ENCODE results near the gene LCN15.
A peak's percentile ranks its signal among the peaks of the same experiment; 100 is the strongest.

LCN15 gene

GRCh38 chr9:136754059-136754572 is 10.2 kb downstream of the LCN15 start:
- peak; percentile 42 for DNase-seq

DNA sequence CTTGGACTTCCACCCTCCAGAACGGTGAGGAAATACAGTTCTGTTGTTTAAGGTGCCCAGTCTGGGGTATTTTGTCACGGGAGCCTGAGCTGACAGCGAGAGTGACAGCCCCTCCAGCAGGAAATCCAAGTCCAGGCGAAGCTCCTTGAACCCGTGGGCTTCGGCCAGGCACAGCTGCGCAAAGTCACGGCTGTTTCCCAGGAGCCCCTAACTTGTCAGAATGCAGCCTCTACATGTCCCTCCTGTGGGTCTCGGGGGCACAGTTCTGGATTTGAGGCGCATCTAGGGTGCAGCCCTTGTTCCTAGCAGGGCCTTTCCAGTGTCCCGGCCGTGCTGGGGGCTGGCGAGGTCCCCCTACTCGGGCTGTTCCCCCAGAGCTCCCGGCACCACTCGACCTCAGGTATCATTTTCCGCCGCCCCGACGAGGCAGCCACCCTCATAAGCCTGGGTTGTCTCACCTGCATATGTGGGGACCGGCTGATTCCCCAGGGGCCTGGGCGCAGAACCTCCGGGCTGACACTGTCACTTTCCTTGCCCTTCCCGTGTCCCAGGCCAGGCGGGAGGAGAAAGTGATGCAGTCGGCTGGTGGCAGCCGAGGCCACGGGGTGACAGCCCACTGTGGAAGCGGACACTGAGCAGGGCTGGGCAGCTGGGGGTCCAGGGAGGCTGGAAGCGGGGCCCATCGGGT is 10.8 kb downstream of the LCN15 start:
- no peak for DNase-seq

GRCh38 chr9:136751814-136752213 is 12.5 kb downstream of the LCN15 start:
- DNase-seq = no peak

DNA sequence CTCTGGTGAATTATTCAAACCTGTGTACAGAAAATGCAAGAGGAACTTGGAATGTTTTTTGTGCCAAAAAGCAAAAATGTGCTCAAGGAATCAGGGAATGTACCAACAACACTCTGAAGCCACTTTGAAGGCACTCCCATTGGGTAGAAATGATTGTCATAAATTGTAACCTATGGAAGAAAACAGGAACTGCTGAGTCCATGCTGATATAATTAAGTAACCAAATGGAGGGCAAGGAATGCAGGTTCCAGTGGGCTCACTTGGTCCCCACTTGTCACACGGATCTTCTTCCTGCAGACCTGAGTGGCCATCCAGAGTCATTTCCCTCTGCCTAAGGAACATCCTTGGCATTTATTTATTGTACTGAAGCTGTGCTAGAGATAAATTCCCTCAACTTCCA is 13.1 kb downstream of the LCN15 start:
- DNase-seq = no peak

DNA sequence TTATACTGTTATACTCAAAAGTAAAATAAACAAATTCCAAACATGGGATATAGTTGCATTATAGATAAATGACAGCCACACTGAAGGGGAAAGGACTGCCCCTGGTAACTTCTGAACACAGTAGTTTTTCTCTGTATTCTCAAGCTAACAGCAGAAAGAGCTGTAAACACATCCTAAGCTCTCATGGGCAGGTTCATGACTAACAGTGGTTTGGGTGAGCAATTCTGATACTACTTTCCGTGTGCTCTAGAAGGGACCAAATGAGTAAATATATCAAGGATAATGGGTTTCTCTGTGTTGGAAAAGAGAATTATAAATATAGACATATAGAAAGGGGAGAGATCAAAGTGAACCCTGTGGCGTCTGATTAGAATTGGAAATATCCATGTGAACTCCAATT is 13.8 kb downstream of the LCN15 start:
- no peak for DNase-seq

DNA sequence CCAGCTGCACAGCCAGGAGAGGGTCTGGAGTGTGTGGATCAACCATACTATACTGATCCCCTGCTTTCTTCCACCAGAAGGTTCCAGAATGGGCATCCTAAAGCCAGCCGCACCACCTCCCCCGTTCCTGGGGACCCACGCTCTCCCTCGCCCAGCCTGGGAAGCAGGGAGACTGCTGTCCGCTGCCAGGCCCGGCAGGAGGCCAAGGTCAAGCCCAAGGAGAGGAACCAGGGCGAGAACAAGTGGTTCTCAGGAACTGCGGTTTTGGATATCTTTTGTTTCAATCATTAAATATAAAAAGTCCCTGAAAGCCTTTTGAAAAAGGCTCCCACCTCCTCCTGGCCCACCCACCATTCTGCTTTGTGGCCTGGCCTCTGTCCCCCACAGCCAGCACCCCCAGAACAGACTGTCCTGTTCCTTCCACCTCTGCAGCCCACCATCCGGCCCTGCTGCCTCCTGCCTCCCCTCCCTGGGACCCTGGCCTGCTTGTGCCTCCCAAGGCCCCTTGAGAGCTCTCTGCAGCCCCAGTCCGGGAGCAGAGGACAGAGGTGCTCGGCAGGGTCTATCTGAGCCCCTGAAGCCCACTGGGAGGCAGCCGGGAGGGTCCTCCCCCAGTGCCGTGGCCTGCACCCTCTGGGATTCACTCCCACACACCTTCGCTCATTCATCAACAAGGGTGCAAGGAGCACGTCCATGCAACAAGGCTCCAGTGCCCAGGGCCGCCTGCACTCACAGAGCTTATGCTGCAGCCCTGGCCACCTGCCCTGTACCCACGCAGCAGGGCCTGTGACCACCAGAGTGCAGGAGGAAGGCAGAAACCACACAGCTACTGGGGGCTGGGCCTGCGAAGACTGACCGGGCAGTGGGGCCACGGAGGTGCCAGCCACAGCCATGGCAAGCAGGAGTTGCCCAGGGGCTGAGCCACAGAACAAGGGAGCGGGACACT is 15.4 kb downstream of the LCN15 start:
- no peak for DNase-seq

DNA sequence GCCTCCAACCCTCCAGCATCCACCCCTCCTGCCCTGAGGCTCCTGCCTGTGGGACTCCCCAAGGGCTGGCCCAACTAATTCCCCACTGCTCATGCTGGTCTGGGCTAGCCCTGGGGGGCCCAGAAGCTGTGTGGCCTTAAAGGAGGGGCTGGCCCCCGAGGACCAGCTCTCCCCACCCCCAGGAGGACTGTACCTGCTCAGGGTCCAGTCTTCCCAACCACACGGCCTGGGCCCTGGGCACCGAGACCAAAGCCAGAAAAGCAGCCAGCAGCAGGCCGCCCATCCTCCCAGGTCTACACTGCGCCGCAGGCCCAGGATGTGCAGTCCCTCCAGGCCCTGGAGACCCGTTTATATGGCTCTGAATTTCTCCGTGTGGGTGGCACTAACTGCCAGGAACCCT is 16.1 kb downstream of the LCN15 start, which contains the start of gene LCN6:
TSS of gene LCN6 (minus strand) at position 325 of the 400 bp plus-strand sequence. CDS start at position 283, 42 bp downstream.
- DNase-seq = no peak

GRCh38 chr9:136747161-136748060 is 16.9 kb downstream of the LCN15 start:
- DNase-seq = no peak

GRCh38 chr9:136746621-136747020 is 17.7 kb downstream of the LCN15 start:
- no peak for DNase-seq

- DNase-seq = no peak
Measured at GRCh38 chr9:136746155-136746490, 18.2 kb downstream of the LCN15 start.

DNA sequence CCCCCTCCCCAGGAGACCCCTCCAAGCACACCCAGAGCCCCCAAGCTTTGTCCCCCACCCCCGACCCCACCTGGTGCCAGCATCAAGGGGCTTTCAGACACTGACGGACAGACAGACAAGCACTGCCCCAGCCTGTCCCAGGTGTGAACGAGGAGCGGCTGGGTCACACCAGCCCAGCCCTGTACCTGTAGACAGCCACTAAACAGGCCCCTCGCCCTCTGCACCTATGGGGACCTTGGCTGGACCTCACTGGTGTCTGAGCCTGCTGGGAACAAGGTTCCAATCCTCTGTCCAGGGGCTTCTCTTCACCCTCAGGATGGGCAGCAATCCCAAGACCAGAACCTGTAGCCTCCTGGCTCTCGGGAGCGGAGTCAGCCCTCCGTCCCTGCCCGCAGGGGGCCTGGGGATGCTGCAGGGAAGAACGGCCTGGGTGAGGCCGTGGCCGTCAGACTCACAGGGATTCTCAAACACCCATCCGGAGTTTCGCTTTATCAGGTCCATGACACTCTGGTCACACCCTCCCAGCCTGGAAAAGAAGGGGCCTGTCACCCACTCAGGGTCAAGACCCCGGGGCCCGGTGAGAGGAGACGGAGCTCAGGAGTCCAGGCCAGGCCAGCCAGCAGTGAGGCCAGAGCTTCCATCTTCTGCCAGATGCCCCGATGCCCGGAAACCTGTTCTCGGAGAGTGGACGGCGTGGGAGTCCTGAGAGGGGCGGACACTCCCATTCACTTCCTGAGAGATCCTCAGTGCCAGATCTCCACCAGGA is 18.7 kb downstream of the LCN15 start:
- no peak for DNase-seq

- no peak for DNase-seq
Measured at GRCh38 chr9:136744773-136745172, 19.5 kb downstream of the LCN15 start.

- DNase-seq = no peak
Measured at GRCh38 chr9:136743639-136744211, 20.6 kb downstream of the LCN15 start.

- DNase-seq = peak; percentile 69
Measured at GRCh38 chr9:136742591-136743391, 21.5 kb downstream of the LCN15 start, which contains the start of gene LCN10. TSS of gene LCN10 (minus strand) at chr9:136742940. CDS start at chr9:136742903, 37 bp downstream.

- no peak for DNase-seq
Measured at GRCh38 chr9:136741883-136742571, 22.3 kb downstream of the LCN15 start.

DNA sequence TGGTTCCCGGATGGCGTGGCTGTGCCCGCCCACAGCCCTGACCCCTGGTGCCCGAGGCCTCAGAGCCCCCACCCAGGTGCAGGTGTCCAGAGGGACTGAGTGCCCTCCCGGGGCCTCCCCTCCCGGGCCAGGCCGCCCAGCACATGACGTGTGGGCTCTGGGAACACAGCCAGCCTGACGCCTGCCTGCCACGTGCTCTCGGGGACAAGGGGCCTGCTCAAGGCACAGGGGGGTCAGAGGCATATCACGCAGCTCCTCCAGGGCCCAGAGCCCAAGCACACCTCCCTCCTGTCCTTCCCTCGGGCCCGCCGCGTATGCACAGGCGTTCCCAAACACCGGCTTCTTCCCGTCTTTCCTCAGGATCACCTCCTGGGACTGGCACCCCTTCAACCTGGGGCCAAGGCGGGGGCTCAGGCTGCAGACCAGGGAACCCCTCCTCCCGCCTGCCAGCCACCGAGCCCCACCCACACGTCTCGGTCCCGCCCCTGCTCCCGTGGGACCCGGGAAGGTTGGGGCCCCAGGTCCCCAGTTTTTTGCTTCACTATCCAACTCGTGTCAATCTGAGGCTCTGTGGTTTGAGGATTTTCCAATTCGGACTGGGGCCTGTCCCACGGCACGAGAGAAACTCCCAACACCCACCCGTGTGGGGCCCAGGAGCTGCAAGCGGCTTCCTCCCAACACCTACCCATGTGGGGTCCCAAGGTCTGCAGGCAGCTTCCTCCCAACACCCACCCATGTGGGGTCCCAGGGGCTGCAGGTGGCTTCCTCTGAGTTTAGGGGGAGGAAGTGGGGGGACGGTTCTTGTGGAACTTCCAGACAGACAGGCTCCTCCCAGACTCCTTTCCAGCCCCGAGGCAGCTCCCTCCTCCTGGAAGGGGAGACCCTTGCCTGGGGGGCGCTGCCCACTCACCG is 23.1 kb downstream of the LCN15 start:
- no peak for DNase-seq

- no peak for DNase-seq
Measured at GRCh38 chr9:136740491-136740890, 23.8 kb downstream of the LCN15 start.

DNA sequence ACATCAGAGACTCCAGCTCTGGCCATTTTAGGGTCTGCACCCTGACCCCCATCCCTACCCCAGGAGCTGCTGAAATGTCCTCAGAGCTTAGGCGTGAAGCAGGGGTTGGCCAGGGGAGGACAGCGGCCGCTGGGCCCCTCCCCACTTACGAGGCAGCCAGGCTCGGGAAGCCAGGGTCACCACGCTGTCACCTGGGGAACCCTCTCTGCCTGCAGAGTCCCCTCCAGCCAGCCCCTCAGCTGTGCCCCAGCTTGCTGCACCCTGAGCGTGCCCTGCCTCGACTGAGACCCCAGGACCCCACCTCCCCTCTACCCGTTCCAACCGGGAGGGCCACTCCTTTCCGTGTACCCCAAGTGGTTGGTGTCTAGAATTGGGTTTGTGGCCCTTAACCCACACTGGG is 24.2 kb downstream of the LCN15 start:
- no peak for DNase-seq

DNA sequence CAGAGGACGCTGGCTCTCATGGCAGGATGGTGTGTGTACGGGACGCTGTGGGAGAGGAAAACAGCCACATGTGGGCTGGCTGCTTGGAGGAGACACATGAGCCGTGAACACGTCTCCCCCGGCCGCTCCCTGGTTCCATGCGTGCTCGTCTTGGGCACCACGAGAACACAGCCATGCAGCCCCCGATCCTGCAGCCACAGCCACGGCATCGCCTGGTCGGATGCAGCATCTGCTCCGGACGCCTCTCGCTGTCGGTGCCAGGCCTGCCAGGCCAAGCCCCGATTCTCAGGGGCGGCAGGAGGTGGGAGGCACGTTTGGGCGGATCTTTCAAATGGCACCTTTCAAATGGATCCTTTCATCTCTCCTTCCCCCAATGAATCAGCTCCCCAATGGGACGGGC is 24.8 kb downstream of the LCN15 start:
- no peak for DNase-seq

Measured in NCI-H69 (cell line).